Activated naive CD4-positive, alpha-beta T cell treated with anti-CD3 and anti-CD28 coated beads, Interleukin-2, amount 50 U/mL, for 72 hours (primary cell): Measurements from ENCODE around the gene KCTD18. TPM values are rescaled to one million over a fixed set of nuclear protein-coding genes. Genes with fewer than 3 reads are reported as not detected.

ENCODE experiments used
- ATAC-seq, 2 donors: fragments of 150-1000 bp; cut with Tn5 transposase; 2 replicates each; pipeline ENCODE4 v1.10.0; 2021; ENCODE audit warnings: mild to moderate bottlenecking in 2 of 2, moderate library complexity in 2 of 2
- DNase-seq, 2 donors: peaks; one replicate each; pipeline ENCODE4 v3.0.0; 2021 to 2022; ENCODE audit warnings: low spot score in 2 of 2
- H3K27ac Mint-ChIP-seq, 2 donors: one replicate each; pipeline ENCODE4 v1.8.0; 2022; ENCODE audit warnings: mild to moderate bottlenecking in 2 of 2, mixed read lengths in 2 of 2
- H3K36me3 Mint-ChIP-seq, 2 donors: one replicate each; pipeline ENCODE4 v1.8.0; 2022; ENCODE audit warnings: mixed read lengths in 2 of 2
- H3K9me3 Mint-ChIP-seq, 2 donors: one replicate each; pipeline ENCODE4 v1.8.0; 2022; ENCODE audit warnings: mixed read lengths in 2 of 2
- total RNA-seq, 2 donors: library from RNA; stranded (reverse); gene quantifications; one replicate each; pipeline ENCODE4 v1.2.3, GENCODE V29; 2022

Gene KCTD18
- total RNA-seq, 2 donors from 2014 or later = 4.4 to 15.3 TPM

GRCh38 chr2:200450288-200450687 lies 59.6 kb downstream of the KCTD18 start:
- Mint-ChIP-seq H3K9me3 (peaks cover 0 to 11% of the 10 kb centered on the region in 2 donors), H3K27ac (peak overlapping the region in 1 of 2 donors; percentile 19), H3K36me3 (peaks cover 0 to 16% of the 10 kb centered on the region in 2 donors)
- ATAC-seq = no peak
- DNase-seq = no peak

GRCh38 chr2:200449149-200449548 lies 60.7 kb downstream of the KCTD18 start:
- peaks cover 0 to 16% of the 10 kb centered on the region in 2 donors for H3K36me3 Mint-ChIP-seq
- peaks cover 0 to 11% of the 10 kb centered on the region in 2 donors for H3K9me3 Mint-ChIP-seq
- ATAC-seq (no peak), DNase-seq (no peak)
- H3K27ac Mint-ChIP-seq = peak overlapping the region in 1 of 2 donors; percentile 47

GRCh38 chr2:200448455-200448854 lies 61.4 kb downstream of the KCTD18 start:
- ATAC-seq (peak in 1 of 2 donors; percentile 82), DNase-seq (no peak)
- peaks cover 0 to 11% of the 10 kb centered on the region in 2 donors for H3K9me3 Mint-ChIP-seq
- peaks cover 0 to 21% of the 10 kb centered on the region in 2 donors for H3K36me3 Mint-ChIP-seq
- H3K27ac Mint-ChIP-seq = peak overlapping the region in 1 of 2 donors; percentile 33

- no peak for DNase-seq
- peaks cover 0 to 15% of the 10 kb centered on the region in 2 donors for H3K36me3 Mint-ChIP-seq
- ATAC-seq = peak in 1 of 2 donors; percentile 77
- H3K27ac Mint-ChIP-seq = peak overlapping the region; percentile 9 to 33
- H3K9me3 Mint-ChIP-seq = peaks cover 0 to 6% of the 10 kb centered on the region in 2 donors
Observed at GRCh38 chr2:200447139-200447855, 62.6 kb downstream of the KCTD18 start.

GRCh38 chr2:200446612-200447011 lies 63.3 kb downstream of the KCTD18 start:
- peaks cover 0 to 15% of the 10 kb centered on the region in 2 donors for H3K36me3 Mint-ChIP-seq
- H3K27ac Mint-ChIP-seq = peak overlapping the region; percentile 9 to 33
- peak; percentile 26 to 49 for ATAC-seq
- no peak for DNase-seq
- peaks cover 0 to 6% of the 10 kb centered on the region in 2 donors for H3K9me3 Mint-ChIP-seq

GRCh38 chr2:200445284-200445683 lies 64.6 kb downstream of the KCTD18 start:
- Mint-ChIP-seq H3K27ac (no peak overlapping the region), H3K36me3 (peaks cover 0 to 8% of the 10 kb centered on the region in 2 donors), H3K9me3 (peaks cover 0 to 1% of the 10 kb centered on the region in 2 donors)
- ATAC-seq (no peak), DNase-seq (no peak)

- DNase-seq (no peak), ATAC-seq (no peak)
- Mint-ChIP-seq H3K27ac (no peak overlapping the region), H3K36me3 (peaks cover 0 to 6% of the 10 kb centered on the region in 2 donors), H3K9me3 (no peaks in the 10 kb centered on the region)
Observed at GRCh38 chr2:200444530-200444929, 65.3 kb downstream of the KCTD18 start.

GRCh38 chr2:200443916-200444315 lies 66.0 kb downstream of the KCTD18 start:
- ATAC-seq = no peak
- no peak for DNase-seq
- Mint-ChIP-seq H3K9me3 (no peaks in the 10 kb centered on the region), H3K27ac (no peak overlapping the region), H3K36me3 (peaks cover 0 to 6% of the 10 kb centered on the region in 2 donors)

- Mint-ChIP-seq H3K27ac (no peak overlapping the region), H3K9me3 (no peaks in the 10 kb centered on the region), H3K36me3 (peaks cover 0 to 6% of the 10 kb centered on the region in 2 donors)
- no peak for ATAC-seq
- no peak for DNase-seq
Observed at GRCh38 chr2:200443376-200443775, 66.5 kb downstream of the KCTD18 start.

GRCh38 chr2:200442471-200442870 lies 67.4 kb downstream of the KCTD18 start:
- Mint-ChIP-seq H3K36me3 (peaks cover 0 to 8% of the 10 kb centered on the region in 2 donors), H3K27ac (peak overlapping the region in 1 of 2 donors; percentile 26), H3K9me3 (no peaks in the 10 kb centered on the region)
- DNase-seq = no peak
- ATAC-seq = peak in 1 of 2 donors; percentile 74

- no peak for ATAC-seq
- DNase-seq = no peak
- peaks cover 0 to 19% of the 10 kb centered on the region in 2 donors for H3K36me3 Mint-ChIP-seq
- H3K9me3 Mint-ChIP-seq = peaks cover 0 to 7% of the 10 kb centered on the region in 2 donors
- no peak overlapping the region for H3K27ac Mint-ChIP-seq
Observed at GRCh38 chr2:200439981-200440380, 69.9 kb downstream of the KCTD18 start.

Other genes starting within 250 kb of the KCTD18 start
- 10 to 100 TPM in 1 of 2 donors, 1 to 10 TPM in 1; 3.9 to 27.7 TPM for gene SPATS2L, start 203.4 kb downstream of the KCTD18 start, total RNA-seq
- gene SGO2, start 16.1 kb upstream of the KCTD18 start, total RNA-seq = 10 to 100 TPM; 50.2 to 58.2 TPM
- under 1 TPM; 0.05 to 0.49 TPM for gene AOX1, start 75.9 kb upstream of the KCTD18 start, total RNA-seq